IPS-11a (cell line): ENCODE results near the gene GIMAP8.

ENCODE experiments used
- H3K4me3 ChIP-seq: one replicate; pipeline ENCODE4 v1.5.1; 2013; ENCODE audit warnings: low read depth, low read length, control low read depth

Gene GIMAP8

DNA sequence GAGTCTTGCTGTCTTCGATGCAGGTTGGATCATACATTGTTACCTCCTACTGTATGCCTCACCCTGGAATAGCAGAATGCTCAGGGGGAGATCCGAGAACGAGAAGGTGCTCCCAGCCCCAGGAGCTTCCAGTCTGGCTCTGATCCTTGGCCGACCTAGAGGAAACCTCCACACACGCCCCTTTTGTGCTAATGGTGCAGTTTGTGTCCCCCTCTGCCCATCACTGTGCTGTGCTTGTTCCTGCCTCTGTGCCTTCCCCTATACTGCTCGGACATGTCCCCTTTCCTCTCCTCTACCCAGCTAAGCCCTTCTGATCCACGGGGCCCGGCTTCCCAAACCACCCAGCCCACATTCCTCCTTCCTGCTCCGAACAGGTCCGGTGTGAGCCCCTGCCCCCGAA lies 38.8 kb upstream of the GIMAP8 start:
- no peak overlapping the region for H3K4me3 ChIP-seq

GRCh38 chr7:150412016-150412415 lies 38.4 kb upstream of the GIMAP8 start:
- no peak overlapping the region for H3K4me3 ChIP-seq

- no peak overlapping the region for H3K4me3 ChIP-seq
Observed at GRCh38 chr7:150412518-150413488, 37.6 kb upstream of the GIMAP8 start.

- H3K4me3 ChIP-seq = no peak overlapping the region
Observed at GRCh38 chr7:150413640-150414081, 36.8 kb upstream of the GIMAP8 start.

DNA sequence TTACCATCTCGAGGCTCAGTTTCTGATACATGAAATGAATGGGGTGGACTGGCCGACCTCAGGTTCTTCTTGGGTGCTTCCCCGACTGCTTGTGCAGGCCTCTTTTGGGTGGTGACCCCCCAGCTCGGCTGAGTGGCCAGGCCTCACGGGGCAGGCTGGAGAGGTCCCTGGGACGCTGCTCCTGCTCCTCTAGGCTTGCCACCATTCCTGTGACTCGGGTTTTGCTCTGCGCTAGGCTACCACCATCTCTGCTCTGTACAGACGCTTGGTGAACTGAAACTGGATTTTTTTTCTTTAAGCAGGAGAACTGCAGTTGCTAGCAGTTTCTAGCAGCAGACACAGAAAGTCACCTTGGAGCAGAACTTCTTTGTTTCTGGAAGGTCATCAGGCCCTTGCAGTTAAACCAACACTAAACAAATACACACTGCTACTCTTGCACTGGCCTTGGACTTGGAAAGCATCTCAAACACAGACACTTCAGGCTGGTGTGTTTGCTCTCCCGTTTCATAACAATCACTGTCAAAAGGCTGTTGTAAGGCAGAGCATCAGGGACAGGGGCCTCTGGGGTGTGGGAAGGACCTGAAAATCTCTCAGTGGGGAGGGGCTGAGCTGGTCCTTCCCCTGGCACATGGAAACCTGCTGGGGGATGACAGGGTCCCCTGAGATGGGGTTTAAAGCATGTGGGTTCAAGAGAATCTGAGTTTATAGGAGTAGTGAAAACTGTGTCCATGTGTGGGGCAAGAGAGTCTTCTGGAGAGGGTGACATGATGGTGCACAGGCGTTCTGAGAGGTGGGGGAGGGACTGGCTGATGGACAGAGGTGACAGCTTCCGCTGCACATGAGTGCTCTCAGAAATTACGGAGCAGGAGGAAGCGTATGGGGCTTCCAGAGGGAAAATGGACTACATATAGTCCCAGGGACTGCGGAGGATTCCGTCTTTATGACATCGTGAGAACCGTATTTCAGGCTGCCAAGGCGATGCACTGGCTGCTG lies 35.0 kb upstream of the GIMAP8 start:
- H3K4me3 ChIP-seq = no peak overlapping the region

DNA sequence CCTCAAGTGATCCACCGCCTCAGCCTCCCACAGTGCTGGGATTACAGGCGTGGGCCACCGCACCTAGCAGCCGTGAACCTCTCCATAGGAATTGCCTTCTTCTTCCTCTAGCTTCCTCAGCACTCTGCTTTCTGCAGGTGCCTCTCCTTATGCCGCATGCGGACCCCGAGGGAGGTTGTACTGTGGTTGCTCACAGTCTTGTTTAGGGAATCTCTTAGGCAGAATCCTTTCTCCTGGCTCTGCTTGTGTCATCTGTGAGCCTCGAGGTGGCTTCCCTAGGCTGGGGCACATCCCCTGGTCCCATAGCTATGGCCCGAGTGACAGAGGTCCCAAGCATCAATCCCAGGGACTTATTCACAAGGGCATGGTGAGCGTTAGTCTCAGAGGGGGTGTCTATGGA lies 33.2 kb upstream of the GIMAP8 start:
- no peak overlapping the region for H3K4me3 ChIP-seq

GRCh38 chr7:150417863-150418262 lies 32.6 kb upstream of the GIMAP8 start:
- H3K4me3 ChIP-seq = no peak overlapping the region

- no peak overlapping the region for H3K4me3 ChIP-seq
Observed at GRCh38 chr7:150420242-150420641, 30.2 kb upstream of the GIMAP8 start.

DNA sequence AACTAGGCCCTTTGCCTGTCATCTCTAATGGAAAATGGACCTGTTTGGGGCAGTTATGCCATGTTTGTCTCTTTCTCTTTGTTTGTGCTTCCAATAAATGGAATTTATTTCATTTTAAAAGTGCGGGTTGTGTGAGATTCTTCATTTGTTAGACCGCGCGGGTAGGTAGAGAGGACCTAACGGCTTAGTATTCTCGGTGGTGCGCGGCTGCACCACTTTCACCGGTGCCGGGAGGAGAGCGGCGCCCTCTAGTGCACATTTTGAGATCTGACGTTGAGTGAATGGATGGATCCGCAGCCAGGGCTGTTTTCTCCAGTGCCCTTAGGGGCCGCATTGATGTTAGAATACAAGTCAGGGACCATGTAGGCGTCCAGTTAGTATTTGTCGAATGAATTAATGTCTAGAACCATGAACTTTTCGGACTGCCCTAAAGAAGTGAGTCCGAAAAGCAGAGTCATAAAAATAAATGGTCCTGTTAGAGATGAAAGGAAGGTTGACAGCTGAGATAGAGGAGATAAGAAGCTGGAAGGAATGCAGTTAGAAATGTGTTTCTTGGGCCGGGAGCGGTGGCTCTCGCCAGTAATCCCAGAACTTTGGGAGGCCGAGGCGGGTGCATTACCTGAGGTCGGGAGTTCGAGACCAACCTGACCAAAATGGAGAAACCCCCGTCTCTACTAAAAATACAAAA lies 29.3 kb upstream of the GIMAP8 start:
- no peak overlapping the region for H3K4me3 ChIP-seq

DNA sequence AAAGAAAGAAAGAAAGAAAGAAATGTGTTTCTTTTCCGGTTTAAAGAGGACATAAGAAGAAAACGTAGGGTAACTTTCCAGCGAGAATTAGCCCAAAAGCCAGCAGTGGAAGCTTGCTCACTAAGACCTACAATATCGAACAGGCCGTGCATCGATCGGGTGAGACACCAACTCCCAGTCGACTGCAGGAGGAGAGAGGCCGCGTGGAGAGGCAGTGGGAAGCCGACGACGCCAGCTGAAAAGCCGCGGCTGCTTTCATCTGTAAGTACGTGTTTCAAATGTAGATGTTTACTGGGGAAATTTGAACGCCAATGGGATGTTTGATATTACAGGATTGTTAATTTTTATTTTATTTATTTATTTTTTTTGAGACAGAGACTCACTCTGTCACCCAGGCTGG lies 28.6 kb upstream of the GIMAP8 start:
- H3K4me3 ChIP-seq = no peak overlapping the region

DNA sequence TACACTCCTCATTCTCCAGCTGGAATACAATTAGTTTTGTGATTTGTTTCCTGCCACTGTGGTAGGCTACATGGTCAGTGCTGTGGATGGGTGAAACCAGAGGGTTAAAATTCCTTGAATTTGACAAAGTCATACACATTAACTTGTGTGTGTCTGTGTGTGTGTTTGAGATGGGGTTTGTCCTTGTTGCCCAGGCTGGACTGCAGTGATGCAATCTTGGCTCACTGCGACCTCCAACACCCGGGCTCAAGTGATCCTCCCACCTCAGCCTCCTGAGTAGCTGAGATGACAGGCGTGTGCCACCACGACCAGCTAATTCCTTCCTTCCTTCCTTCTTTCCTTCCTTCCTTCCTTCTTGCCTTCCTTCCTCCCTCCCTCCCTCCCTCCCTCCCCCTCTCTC lies 24.8 kb upstream of the GIMAP8 start:
- no peak overlapping the region for H3K4me3 ChIP-seq

DNA sequence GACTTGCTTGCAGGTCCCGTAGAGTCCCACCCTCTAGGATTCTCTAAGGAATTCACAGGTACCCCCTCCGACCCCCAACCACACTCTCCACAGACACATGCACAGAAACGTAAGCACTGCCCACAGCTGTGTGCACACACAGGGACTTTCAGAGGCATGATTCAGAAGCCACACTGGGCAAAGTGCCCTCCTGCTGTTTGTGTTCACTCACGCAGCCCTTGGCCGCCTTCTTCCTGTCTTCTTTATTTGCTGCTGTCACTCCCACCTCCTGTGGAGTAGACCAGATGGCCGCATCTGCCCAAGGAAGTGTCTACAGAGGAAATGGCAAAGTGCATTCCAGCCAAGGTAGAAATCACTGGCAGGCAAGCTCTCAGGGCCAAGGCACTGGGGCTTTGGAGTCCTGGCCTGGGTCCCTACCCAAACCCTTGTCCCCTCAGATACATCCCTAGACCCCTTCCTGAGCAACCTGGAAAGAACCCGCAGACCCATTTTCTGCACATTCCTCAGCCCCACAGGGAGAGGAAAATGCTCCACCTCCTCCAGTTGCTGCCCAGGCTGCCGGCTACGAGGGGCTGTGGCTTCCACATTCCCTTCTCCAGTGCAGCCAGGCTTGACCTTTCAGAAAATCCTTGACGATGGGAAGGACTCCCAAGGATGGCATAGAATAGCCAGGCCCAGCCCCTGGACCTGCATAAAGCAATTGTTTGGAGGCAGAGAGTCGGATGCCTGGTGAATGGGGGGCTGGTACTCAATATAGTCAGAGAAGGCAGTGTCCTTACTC lies 21.6 kb upstream of the GIMAP8 start:
- no peak overlapping the region for H3K4me3 ChIP-seq

- H3K4me3 ChIP-seq = no peak overlapping the region
Observed at GRCh38 chr7:150429699-150430098, 20.7 kb upstream of the GIMAP8 start.

- H3K4me3 ChIP-seq = no peak overlapping the region
Observed at GRCh38 chr7:150430465-150431085, 19.9 kb upstream of the GIMAP8 start.

GRCh38 chr7:150431839-150432658 lies 18.4 kb upstream of the GIMAP8 start:
- no peak overlapping the region for H3K4me3 ChIP-seq

DNA sequence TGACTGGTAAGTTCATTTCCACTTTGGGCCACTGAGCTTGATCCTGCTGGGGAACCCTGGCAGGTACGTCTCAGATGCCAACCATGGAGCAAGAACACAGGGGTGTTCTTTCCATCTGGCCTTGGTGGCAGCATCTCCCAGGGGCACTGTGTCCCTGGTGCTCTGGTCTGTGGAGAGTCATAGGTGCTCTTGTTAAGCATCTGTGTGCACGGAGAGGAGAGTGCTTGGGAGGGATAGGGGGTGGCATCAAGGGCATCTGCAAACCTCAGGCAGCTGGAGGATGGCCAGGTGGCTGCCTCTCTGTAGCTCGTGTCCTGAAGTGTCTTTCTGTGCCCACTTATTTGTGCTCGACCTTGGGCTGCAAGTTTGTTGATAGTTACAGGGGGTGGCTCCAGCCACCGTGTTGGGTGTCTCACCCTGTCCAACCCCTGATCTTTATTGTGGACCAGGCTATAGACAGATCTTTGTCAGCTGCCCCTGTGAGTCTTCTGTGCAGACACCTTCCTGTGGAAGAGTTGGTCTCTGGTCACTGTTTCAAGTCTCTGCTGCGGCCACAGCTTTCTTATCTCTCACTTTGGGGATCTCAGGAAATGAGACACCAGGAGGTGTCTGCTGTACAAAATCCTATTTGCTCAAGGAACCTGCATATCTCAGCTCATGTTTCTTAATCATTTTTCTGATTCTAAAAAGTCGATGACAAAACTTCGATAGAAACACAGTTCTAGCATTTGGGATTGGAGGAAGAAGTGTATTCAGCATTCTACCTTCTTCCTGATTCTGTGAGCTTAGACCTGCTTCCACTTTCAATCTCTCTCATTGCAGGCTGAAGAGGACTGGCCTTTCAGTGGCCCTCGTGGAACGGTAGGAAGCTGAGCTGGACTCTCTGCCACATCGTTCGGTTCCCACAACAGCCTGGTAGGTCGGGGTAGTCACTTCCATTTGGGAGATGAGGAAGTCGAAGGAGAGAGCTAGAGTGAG lies 17.2 kb upstream of the GIMAP8 start:
- no peak overlapping the region for H3K4me3 ChIP-seq

- H3K4me3 ChIP-seq = no peak overlapping the region
Observed at GRCh38 chr7:150434240-150434639, 16.2 kb upstream of the GIMAP8 start.

DNA sequence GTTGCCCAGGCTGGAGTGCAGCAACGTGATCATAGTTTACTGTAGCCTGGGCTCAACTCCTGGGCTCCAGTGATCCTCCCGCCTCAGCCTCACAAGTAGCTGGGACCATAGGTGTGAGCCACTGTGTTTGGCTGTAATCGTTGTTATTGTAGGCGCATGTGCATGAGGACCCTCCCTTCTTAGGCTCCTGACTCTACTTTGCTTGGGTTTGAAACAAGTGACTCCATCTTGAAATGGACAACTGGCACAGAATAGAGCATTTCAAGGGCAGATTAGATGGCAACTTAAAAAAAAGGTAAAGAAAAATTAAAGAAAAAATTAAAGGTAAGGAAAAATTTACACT lies 15.4 kb upstream of the GIMAP8 start:
- no peak overlapping the region for H3K4me3 ChIP-seq
